ENCODE data around the gene TTC7B. TPM values are rescaled to one million over a fixed set of nuclear protein-coding genes. Genes with fewer than 3 reads are reported as not detected.

TTC7B gene
- total and polyA plus RNA-seq, 2 of the 13 experiments (the other 11 are each of a cell fraction or from before 2014, with no cell fraction given) = 1.3 to 3.2 TPM

DNA sequence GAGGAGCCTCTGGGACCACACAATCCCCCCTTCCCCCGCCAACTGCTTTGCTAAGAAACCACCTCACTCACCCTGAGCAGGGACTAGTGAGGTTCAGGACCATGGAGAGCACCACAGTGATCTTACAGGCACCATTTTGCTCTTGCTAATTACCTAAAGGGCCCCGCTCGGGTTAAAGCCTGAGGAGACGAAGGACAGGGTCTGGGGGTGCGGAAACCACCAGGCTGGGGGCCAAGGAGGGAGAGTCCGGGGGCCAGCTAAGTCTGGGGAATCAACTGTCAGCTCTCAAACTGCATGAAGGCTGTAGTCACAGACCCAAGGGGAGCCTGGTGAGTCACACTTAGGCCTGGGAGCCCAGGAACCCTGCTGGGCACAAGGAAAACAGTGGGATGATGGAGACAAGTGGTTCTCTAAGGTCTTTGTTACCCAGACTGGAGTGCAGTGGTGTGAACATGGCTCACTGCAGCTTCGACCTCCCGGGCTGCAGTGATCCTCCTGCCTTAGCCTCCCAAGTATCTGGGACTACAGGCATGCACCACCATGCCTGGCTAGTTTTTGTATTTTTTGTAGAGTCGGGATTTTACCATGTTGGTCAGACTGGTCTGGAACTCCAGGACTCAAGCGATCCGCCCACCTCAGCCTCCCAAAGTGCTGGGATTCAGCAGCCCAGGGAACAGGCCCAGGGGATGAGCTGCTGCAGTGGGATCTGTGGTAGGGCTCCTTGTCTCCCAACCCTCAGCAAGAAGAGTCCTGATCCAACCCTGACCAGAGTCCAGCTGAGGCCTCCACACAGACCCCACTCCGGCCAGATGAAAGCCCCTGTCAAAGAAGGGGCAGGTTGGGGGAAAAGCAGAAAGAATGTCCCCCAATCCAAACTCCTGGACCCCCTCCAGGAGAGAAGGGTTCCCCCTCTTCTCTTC lies 320.6 kb downstream of the TTC7B start (continued):
- TF ChIP-seq, protein P1, sequence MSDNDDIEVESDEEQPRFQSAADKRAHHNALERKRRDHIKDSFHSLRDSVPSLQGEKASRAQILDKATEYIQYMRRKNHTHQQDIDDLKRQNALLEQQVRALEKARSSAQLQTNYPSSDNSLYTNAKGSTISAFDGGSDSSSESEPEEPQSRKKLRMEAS (IDR thresholded peaks at IDR 0.05) = no peak
- TF ChIP-seq NONO (IDR thresholded peaks at IDR 0.05) = no peak
- TF ChIP-seq NONO (CRISPR knock-in tag; conservative IDR thresholded peaks at IDR 0.05) = no peak
- no peak for TF ChIP-seq ZBTB40 (IDR thresholded peaks at IDR 0.05)
- no peak for TF ChIP-seq ZBTB40 (CRISPR knock-in tag; IDR thresholded peaks at IDR 0.05)
- no peak for TF ChIP-seq HINFP (CRISPR knock-in tag; IDR thresholded peaks at IDR 0.05; ENCODE audit: low read depth)
- peak; percentile 44; the same call in 1 of the 2 replicates for TF ChIP-seq ZNF430 (CRISPR knock-in tag; IDR thresholded peaks at IDR 0.05)
- no peak for TF ChIP-seq MAZ (IDR thresholded peaks at IDR 0.05; ENCODE audit: borderline replicate concordance, low read depth, low read length)
- no peak for TF ChIP-seq MAZ (CRISPR knock-in tag; IDR thresholded peaks at IDR 0.05; ENCODE audit: low read depth)
- TF ChIP-seq SP2 (CRISPR knock-in tag; IDR thresholded peaks at IDR 0.05) = no peak
- TF ChIP-seq GRHL1 (CRISPR knock-in tag; conservative IDR thresholded peaks at IDR 0.05) = no peak
- no peak for TF ChIP-seq NFATC3 (CRISPR knock-in tag; IDR thresholded peaks at IDR 0.05)
- no peak for TF ChIP-seq ZNF484 (CRISPR knock-in tag; IDR thresholded peaks at IDR 0.05; ENCODE audit: borderline replicate concordance, low read depth)
- peak; percentile 47; the same call in 1 of the 2 replicates for TF ChIP-seq THAP11 (CRISPR knock-in tag; IDR thresholded peaks at IDR 0.05)
- TF ChIP-seq ZZZ3 (CRISPR knock-in tag; IDR thresholded peaks at IDR 0.05; ENCODE audit: borderline replicate concordance) = no peak
- no peak for TF ChIP-seq DPF2 (CRISPR knock-in tag; IDR thresholded peaks at IDR 0.05; ENCODE audit: borderline replicate concordance, low read depth)
- no peak for TF ChIP-seq ZNF367 (CRISPR knock-in tag; IDR thresholded peaks at IDR 0.05; ENCODE audit: borderline replicate concordance)
